OCI-LY7 (cell line): ENCODE results near the gene PHF5A. TPM values are rescaled to one million over a fixed set of nuclear protein-coding genes. Genes with fewer than 3 reads are reported as not detected.
A peak's percentile ranks its signal among the peaks of the same experiment; 100 is the strongest.

ENCODE experiments used
- BruUV-seq: library from RNA; stranded (reverse); fragments of 400-500 nt; replicated peaks from 2 replicates; lab custom pipeline; 2021; lab: Mats Ljungman, UMichigan
- CTCF ChIA-PET: fragments of 300-600 bp; sonication (Branson Sonifier 250); formaldehyde crosslinking; loops from one replicate; lab custom pipeline; 2022; ENCODE audit warnings: antibody characterized with exemption; ENCODE audit not compliant: unreplicated experiment; lab: Charles Lee
- POLR2A ChIA-PET: fragments of 300-600 bp; sonication (Branson Sonifier 250); formaldehyde crosslinking; loops from one replicate; lab custom pipeline; 2022; ENCODE audit warnings: antibody characterized with exemption; lab: Charles Lee
- DNase-seq: peaks from one replicate; pipeline ENCODE4 v3.0.0-alpha.2; 2015; ENCODE audit warnings: low spot score
- H2AFZ ChIP-seq: fragments of 200-600 bp; sonication (generic), shearing (Covaris generic); 2 replicates; pipeline ENCODE4 v1.6.1; 2014; ENCODE audit warnings: mild to moderate bottlenecking, antibody characterized with exemption, low read length, moderate library complexity
- H3K27ac ChIP-seq: fragments of 200-600 bp; sonication (generic); 2 replicates; pipeline ENCODE4 v1.5.1; 2014; ENCODE audit warnings: mixed run types, low read depth, mild to moderate bottlenecking, moderate library complexity, low read length, inconsistent platforms; ENCODE audit not compliant: poor library complexity, severe bottlenecking
- H3K36me3 ChIP-seq: fragments of 200-600 bp; sonication (generic); 2 replicates; pipeline ENCODE4 v1.6.1; 2014; ENCODE audit warnings: mild to moderate bottlenecking, antibody characterized with exemption, low read length, moderate library complexity, mixed read lengths; ENCODE audit not compliant: insufficient read depth
- H3K4me1 ChIP-seq: fragments of 200-600 bp; sonication (generic); 2 replicates; pipeline ENCODE4 v1.5.1; 2014; ENCODE audit warnings: mild to moderate bottlenecking, low read length; ENCODE audit not compliant: insufficient read depth, poor library complexity, severe bottlenecking
- H3K4me2 ChIP-seq: fragments of 200-600 bp; sonication (generic); 2 replicates; pipeline ENCODE4 v1.6.1; 2014; ENCODE audit warnings: mild to moderate bottlenecking, low read length
- H3K4me3 ChIP-seq: fragments of 200-600 bp; sonication (generic); 2 replicates; pipeline ENCODE4 v1.5.1; 2014; ENCODE audit warnings: mild to moderate bottlenecking, low read depth, low read length; ENCODE audit not compliant: poor library complexity, severe bottlenecking
- H3K79me2 ChIP-seq: fragments of 200-600 bp; sonication (generic); 2 replicates; pipeline ENCODE4 v1.6.1; 2016; ENCODE audit warnings: low read depth, mild to moderate bottlenecking, low read length, moderate library complexity, mixed read lengths; ENCODE audit not compliant: insufficient read depth
- H3K9me2 ChIP-seq: fragments of 200-600 bp; sonication (generic); 2 replicates; pipeline ENCODE4 v1.6.1; 2016; ENCODE audit warnings: mild to moderate bottlenecking, low read length, mixed read lengths; ENCODE audit not compliant: insufficient read depth
- H3K9me3 ChIP-seq: fragments of 200-600 bp; sonication (generic); 2 replicates; pipeline ENCODE4 v1.6.1; 2014; ENCODE audit warnings: mild to moderate bottlenecking, mixed run types, low read length, mixed read lengths
- H4K20me1 ChIP-seq: fragments of 200-600 bp; sonication (generic); 2 replicates; pipeline ENCODE4 v1.6.1; 2014; ENCODE audit warnings: mild to moderate bottlenecking, antibody characterized with exemption, low read length, moderate library complexity, mixed read lengths; ENCODE audit not compliant: insufficient read depth
- CTCF ChIP-seq: fragments of 200-600 bp; sonication (generic); conservative IDR thresholded peaks from 2 replicates; pipeline ENCODE4 v1.5.1; 2014; ENCODE audit warnings: mild to moderate bottlenecking, antibody characterized with exemption, low read length, moderate library complexity, mixed read lengths
- EZH2phosphoT487 ChIP-seq: fragments of 200-600 bp; sonication (generic); IDR thresholded peaks from 2 replicates; pipeline ENCODE4 v1.6.1; 2018; ENCODE audit warnings: low read depth, borderline replicate concordance, mild to moderate bottlenecking, mixed run types, antibody characterized with exemption, low read length, moderate library complexity, mixed read lengths
- intact Hi-C: fragments of 100-400 bp; cut with micrococcal nuclease; formaldehyde crosslinking; loops from one replicate; pipeline ENCODE4 v1.10.0; 2022; ENCODE audit not compliant: unreplicated experiment
- total RNA-seq, 2 experiments: library from RNA; depleted of rRNA in 1 of 2; stranded (reverse); fragments of >200 nt in 1 of 2; shearing (Covaris generic) in 1 of 2; gene quantifications; 2 replicates each; pipeline ENCODE4 v1.2.3, GENCODE V29; 2014 to 2022

Gene PHF5A
- total RNA-seq, 2 experiments from 2014 or later = 60.9 to 87.9 TPM

- BruUV-seq = no TSS peak
- H3K9me2 ChIP-seq = no peaks in the 10 kb centered on the region
- no peak overlapping the region for H3K4me3 ChIP-seq
- H3K4me1 ChIP-seq = peaks cover 47% of the 10 kb centered on the region
- H3K36me3 ChIP-seq = peaks cover 58% of the 10 kb centered on the region
- peaks cover 95% of the 10 kb centered on the region for H3K79me2 ChIP-seq
- DNase-seq = peak; percentile 15
- H3K27ac ChIP-seq = peak overlapping the region; percentile 9
- peak overlapping the region; percentile 25; the same call in 1 of the 2 replicates for H3K4me2 ChIP-seq
- ChIA-PET POLR2A (interaction anchor here (0.5 to 0.9 kb wide), 3 partner anchors 9 to 530 kb away, joined by 4 read pairs; partner anchors contain the start of gene PMM1), CTCF (no interaction called here)
- intact Hi-C loops = no loop called here
- H2AFZ ChIP-seq = no peak overlapping the region
- peaks cover 33% of the 10 kb centered on the region for H4K20me1 ChIP-seq
- no peak for TF ChIP-seq EZH2phosphoT487
- TF ChIP-seq CTCF = no peak
- no peaks in the 10 kb centered on the region for H3K9me3 ChIP-seq
These were observed 13.9 kb upstream of the PHF5A start for GRCh38 chr22:41482319-41482935.

GRCh38 chr22:41481925-41482318, 13.4 kb upstream of the PHF5A start:
- no peaks in the 10 kb centered on the region for H3K9me3 ChIP-seq
- no peak for TF ChIP-seq EZH2phosphoT487
- no peak for TF ChIP-seq CTCF
- H3K9me2 ChIP-seq = no peaks in the 10 kb centered on the region
- H2AFZ ChIP-seq = no peak overlapping the region
- peaks cover 47% of the 10 kb centered on the region for H3K4me1 ChIP-seq
- H3K36me3 ChIP-seq = peaks cover 57% of the 10 kb centered on the region
- H4K20me1 ChIP-seq = peaks cover 31% of the 10 kb centered on the region
- DNase-seq = no peak
- peak overlapping the region; percentile 9 for H3K27ac ChIP-seq
- ChIA-PET POLR2A (interaction anchor here (0.7 to 0.9 kb wide), 2 partner anchors 9 to 108 kb away, joined by 4 read pairs; partner anchors contain the start of gene PMM1), CTCF (no interaction called here)
- peak overlapping the region; percentile 25; the same call in 1 of the 2 replicates for H3K4me2 ChIP-seq
- intact Hi-C loops = no loop called here
- BruUV-seq = no TSS peak
- H3K4me3 ChIP-seq = no peak overlapping the region
- peaks cover 95% of the 10 kb centered on the region for H3K79me2 ChIP-seq
